ENCODE results near the gene CDKN3.

CDKN3 gene

DNA sequence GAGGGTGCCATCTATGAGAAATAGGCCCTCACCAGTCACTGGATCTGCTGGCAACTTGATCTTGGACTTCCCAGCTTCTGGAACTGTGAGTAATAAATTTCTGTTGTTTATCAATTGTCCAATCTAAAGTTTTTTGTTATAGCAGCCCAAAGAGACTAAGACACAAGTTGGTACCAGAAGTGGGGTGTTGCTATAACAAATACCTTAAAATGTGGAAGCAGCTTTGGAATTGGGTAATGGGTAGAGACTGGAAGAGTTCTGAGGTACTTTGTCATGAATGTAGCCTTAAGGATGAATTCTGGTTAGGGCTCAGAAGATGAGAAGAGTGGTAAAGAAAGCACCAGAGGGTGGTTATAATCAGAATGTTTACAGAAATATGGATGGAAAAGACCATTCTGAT is 70.5 kb downstream of the CDKN3 start:
- H3K27me3 ChIP-seq (ENCODE audit: insufficient read depth, low read length, poor library complexity): no peaks in the 10 kb centered on the region
- no peak overlapping the region for H3K9ac ChIP-seq (ENCODE audit: low read depth, low read length)
- H3K4me3 ChIP-seq (ENCODE audit: low read depth in 1 of 2, low read length in 2 of 2): no peak overlapping the region
- no peak overlapping the region for H3K27ac ChIP-seq (ENCODE audit: low read length)
- DNase-seq (no peak), ATAC-seq (ENCODE audit: insufficient read depth, low read depth) (no peak)
- no peaks in the 10 kb centered on the region for H4K20me1 ChIP-seq (ENCODE audit: insufficient read depth, low read length)
- no peak overlapping the region for H2AFZ ChIP-seq (ENCODE audit: low read depth, low read length)
- no peaks in the 10 kb centered on the region for H3K79me2 ChIP-seq (ENCODE audit: insufficient read depth, low read length)
- no peak overlapping the region for H3K4me2 ChIP-seq (ENCODE audit: insufficient read depth, low read length)
- TF ChIP-seq, protein P1, sequence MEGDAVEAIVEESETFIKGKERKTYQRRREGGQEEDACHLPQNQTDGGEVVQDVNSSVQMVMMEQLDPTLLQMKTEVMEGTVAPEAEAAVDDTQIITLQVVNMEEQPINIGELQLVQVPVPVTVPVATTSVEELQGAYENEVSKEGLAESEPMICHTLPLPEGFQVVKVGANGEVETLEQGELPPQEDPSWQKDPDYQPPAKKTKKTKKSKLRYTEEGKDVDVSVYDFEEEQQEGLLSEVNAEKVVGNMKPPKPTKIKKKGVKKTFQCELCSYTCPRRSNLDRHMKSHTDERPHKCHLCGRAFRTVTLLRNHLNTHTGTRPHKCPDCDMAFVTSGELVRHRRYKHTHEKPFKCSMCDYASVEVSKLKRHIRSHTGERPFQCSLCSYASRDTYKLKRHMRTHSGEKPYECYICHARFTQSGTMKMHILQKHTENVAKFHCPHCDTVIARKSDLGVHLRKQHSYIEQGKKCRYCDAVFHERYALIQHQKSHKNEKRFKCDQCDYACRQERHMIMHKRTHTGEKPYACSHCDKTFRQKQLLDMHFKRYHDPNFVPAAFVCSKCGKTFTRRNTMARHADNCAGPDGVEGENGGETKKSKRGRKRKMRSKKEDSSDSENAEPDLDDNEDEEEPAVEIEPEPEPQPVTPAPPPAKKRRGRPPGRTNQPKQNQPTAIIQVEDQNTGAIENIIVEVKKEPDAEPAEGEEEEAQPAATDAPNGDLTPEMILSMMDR (IDR thresholded peaks at IDR 0.05; ENCODE audit: borderline replicate concordance, extremely low read depth, low read length, poor library complexity, severe bottlenecking): no peak
- TF ChIP-seq EZH2 (IDR thresholded peaks at IDR 0.05; ENCODE audit: borderline replicate concordance, low read depth, low read length, severe bottlenecking): no peak
- H3K9me3 ChIP-seq (ENCODE audit: insufficient read depth, low read length, severe bottlenecking): no peaks in the 10 kb centered on the region
- H3K4me1 ChIP-seq (ENCODE audit: insufficient read depth, low read length): no peaks in the 10 kb centered on the region
- no peaks in the 10 kb centered on the region for H3K36me3 ChIP-seq (ENCODE audit: insufficient read depth, low read length)

Measured in DND-41 (cell line).